Thymus (tissue), 11 donors: ENCODE data around the gene SAMD11. TPM values are rescaled to one million over a fixed set of nuclear protein-coding genes. Genes with fewer than 3 reads are reported as not detected.

Experiments
- DNase-seq, 9 donors: peaks; one replicate each; pipeline ENCODE4 v3.0.0-alpha.2; 2013; ENCODE audit warnings: low spot score in 9 of 9, low read depth in 6 of 9, missing footprints in 1 of 9
- H3K27ac ChIP-seq, 2 donors: one replicate each; pipeline ENCODE4 v1.5.1; 2013; ENCODE audit warnings: control low read depth in 1 of 2, low read depth in 1 of 2, low read length in 1 of 2, mild to moderate bottlenecking in 1 of 2, moderate library complexity in 1 of 2
- H3K27me3 ChIP-seq, 2 donors: one replicate each; pipeline ENCODE4 v1.5.1; 2013; ENCODE audit warnings: low read length in 1 of 2; ENCODE audit not compliant: control insufficient read depth in 2 of 2, insufficient read depth in 1 of 2
- H3K36me3 ChIP-seq, 2 donors: one replicate each; pipeline ENCODE4 v1.5.1; 2013; ENCODE audit warnings: low read length in 1 of 2, mild to moderate bottlenecking in 1 of 2, moderate library complexity in 1 of 2; ENCODE audit not compliant: control insufficient read depth in 2 of 2, insufficient read depth in 2 of 2
- H3K4me1 ChIP-seq, 2 donors: one replicate each; pipeline ENCODE4 v1.5.1; 2013; ENCODE audit warnings: low read length in 2 of 2; ENCODE audit not compliant: control insufficient read depth in 2 of 2, insufficient read depth in 2 of 2
- H3K4me3 ChIP-seq, 2 donors: one replicate each; pipeline ENCODE4 v1.5.1; 2013; ENCODE audit warnings: low read length in 2 of 2, control low read depth in 1 of 2, mild to moderate bottlenecking in 1 of 2
- H3K9me3 ChIP-seq, 2 donors: one replicate each; pipeline ENCODE4 v1.5.1; 2013; ENCODE audit warnings: low read length in 1 of 2, mild to moderate bottlenecking in 1 of 2; ENCODE audit not compliant: control insufficient read depth in 2 of 2, insufficient read depth in 1 of 2
- WGBS: extraction: QIAGEN DNeasy Blood & Tissue Kit; methylation state at CpG from one replicate; pipeline ENCODE4 v1.1.7; 2013; 5-methylcytosine and 5-hydroxymethylcytosine counted together
- polyA plus RNA-seq: library from polyadenylated mRNA; stranded (reverse); fragments of 200-250 nt; gene quantifications from one replicate; pipeline ENCODE4 v1.2.3, GENCODE V29; 2013
- total RNA-seq: library from RNA; stranded (reverse); fragments of 120-200 nt; gene quantifications from one replicate; pipeline ENCODE4 v1.2.4, GENCODE V29; 2013
- donor health status: healthy.

Gene SAMD11
- total and polyA plus RNA-seq, 2 donors = 0.38 to 1.7 TPM

- Histone ChIP-seq H3K4me1 (no peaks in the 10 kb centered on the region), H3K9me3 (peaks cover 1 to 6% of the 10 kb centered on the region in 2 donors), H3K36me3 (no peaks in the 10 kb centered on the region), H3K27me3 (peaks cover 57 to 90% of the 10 kb centered on the region in 2 donors), H3K4me3 (no peak overlapping the region), H3K27ac (no peak overlapping the region)
- 21% methylated on average over 37 of the region's 37 CpGs for WGBS
- no peak for DNase-seq
These were observed 11.4 kb downstream of the SAMD11 start for GRCh38 chr1:934991-935750.

DNA sequence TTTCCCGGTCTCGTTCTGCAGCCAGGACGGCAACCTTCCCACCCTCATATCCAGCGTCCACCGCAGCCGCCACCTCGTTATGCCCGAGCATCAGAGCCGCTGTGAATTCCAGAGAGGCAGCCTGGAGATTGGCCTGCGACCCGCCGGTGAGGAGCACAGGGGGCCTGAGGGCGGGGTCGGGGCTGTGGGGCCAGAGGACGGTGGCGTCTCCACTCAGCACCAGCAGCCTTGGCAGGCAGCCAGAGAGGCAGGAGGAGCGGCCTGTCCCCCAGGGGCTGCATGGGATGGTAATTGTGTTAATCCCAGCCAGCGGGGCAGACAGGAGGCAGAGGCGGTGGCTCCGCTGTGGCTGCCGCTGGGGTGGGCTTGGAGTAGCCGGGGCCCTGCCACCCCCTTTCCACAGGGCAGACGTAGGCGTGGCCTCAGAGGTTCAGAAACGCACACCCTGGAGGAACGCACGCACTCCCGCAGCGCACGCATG, 12.1 kb downstream of the SAMD11 start:
- peaks cover 2 to 4% of the 10 kb centered on the region in 2 donors for H3K4me1 ChIP-seq
- H3K9me3 ChIP-seq = peaks cover 1 to 6% of the 10 kb centered on the region in 2 donors
- H3K27me3 ChIP-seq = peaks cover 63 to 90% of the 10 kb centered on the region in 2 donors
- H3K27ac ChIP-seq = no peak overlapping the region
- H3K4me3 ChIP-seq = no peak overlapping the region
- DNase-seq = no peak
- WGBS = 34% methylated on average over 30 of the region's 30 CpGs
- H3K36me3 ChIP-seq = no peaks in the 10 kb centered on the region

DNA sequence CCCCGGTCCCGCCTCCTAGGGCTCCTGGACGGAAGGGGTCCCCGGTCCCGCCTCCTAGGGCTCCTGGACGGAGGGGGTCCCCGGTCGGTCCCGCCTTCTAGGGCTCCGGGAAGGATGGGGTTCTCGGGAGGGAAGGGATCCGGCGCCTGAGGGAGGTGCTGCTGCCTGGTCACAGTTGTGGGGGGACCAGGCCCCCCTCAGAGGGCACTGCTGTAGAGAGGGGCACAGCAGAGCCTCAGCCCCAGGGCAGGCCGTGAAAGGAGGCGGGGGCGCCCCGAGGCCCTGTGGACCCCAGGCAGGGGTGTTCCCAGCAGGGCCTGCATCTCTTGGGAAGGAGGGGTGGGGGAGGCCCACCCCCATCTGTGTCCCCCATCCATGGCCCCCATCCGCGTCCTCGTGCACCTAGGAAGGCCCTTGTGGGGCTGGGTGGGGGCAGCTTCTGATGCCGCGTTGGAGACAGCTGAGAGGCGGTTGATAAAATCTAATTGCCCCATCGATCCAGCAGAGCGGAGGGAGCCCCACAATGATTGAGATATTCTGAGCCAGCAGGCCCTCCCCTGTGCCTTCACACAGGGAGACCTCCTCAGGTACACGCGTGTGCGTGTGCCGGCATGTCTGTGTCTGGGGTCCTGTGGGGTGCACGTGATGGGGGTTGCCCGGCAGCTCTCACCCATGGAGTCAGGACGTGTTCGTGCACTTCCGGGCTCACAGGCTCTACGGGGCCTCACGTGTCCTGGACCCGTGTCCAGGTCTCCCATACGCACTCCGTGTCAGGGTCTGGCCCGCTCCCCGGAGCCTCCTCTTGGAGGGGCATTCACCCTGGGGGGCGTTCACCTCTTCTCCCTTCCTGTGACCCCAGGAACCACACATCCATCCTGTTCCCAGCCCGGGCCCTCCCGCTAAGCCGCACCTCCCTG, 12.9 kb downstream of the SAMD11 start:
- Histone ChIP-seq H3K36me3 (no peaks in the 10 kb centered on the region), H3K4me3 (no peak overlapping the region), H3K4me1 (peaks cover 2 to 10% of the 10 kb centered on the region in 2 donors), H3K27ac (no peak overlapping the region), H3K27me3 (peaks cover 71 to 91% of the 10 kb centered on the region in 2 donors), H3K9me3 (peaks cover 1 to 6% of the 10 kb centered on the region in 2 donors)
- no peak for DNase-seq
- 93% methylated on average over 45 of the region's 45 CpGs for WGBS

DNA sequence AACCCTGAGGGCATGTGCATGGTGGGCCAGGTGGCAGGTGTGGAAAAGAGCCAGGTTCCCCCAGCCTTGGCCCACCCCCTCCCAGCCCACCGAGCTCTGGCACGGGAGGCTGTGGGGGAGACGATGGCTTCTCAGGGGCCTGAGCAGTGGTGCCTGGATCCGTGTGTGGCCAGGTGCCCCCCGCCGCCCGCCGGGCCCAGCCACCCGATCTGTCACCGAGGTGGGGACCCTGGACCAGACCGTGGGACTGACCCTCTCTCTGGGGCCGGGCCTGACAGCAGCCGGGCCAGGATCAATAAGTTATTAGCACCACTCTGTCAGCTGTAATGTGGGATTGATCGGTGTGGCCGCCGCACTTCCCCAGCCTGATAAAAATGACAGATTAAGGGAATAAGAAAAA, 13.8 kb downstream of the SAMD11 start:
- Histone ChIP-seq H3K4me3 (no peak overlapping the region), H3K36me3 (no peaks in the 10 kb centered on the region), H3K9me3 (peaks cover 1 to 6% of the 10 kb centered on the region in 2 donors), H3K27ac (no peak overlapping the region), H3K4me1 (peaks cover 2 to 10% of the 10 kb centered on the region in 2 donors), H3K27me3 (peaks cover 73 to 88% of the 10 kb centered on the region in 2 donors)
- no peak for DNase-seq
- WGBS = 95% methylated on average over 16 of the region's 16 CpGs

GRCh38 chr1:938088-938683, 14.5 kb downstream of the SAMD11 start:
- DNase-seq = no peak
- Histone ChIP-seq H3K4me3 (no peak overlapping the region), H3K4me1 (peaks cover 2 to 13% of the 10 kb centered on the region in 2 donors), H3K27me3 (peaks cover 79 to 88% of the 10 kb centered on the region in 2 donors), H3K9me3 (peaks cover 1 to 6% of the 10 kb centered on the region in 2 donors), H3K27ac (no peak overlapping the region), H3K36me3 (no peaks in the 10 kb centered on the region)
- 83% methylated on average over 15 of the region's 15 CpGs for WGBS

- H3K27me3 ChIP-seq = peaks cover 81 to 88% of the 10 kb centered on the region in 2 donors
- no peak overlapping the region for H3K27ac ChIP-seq
- H3K4me3 ChIP-seq = no peak overlapping the region
- DNase-seq = no peak
- 90% methylated on average over 30 of the region's 30 CpGs for WGBS
- peaks cover 0 to 4% of the 10 kb centered on the region in 2 donors for H3K36me3 ChIP-seq
- H3K4me1 ChIP-seq = peaks cover 2 to 13% of the 10 kb centered on the region in 2 donors
- H3K9me3 ChIP-seq = peaks cover 1 to 6% of the 10 kb centered on the region in 2 donors
These were observed 15.2 kb downstream of the SAMD11 start for GRCh38 chr1:938711-939489.

DNA sequence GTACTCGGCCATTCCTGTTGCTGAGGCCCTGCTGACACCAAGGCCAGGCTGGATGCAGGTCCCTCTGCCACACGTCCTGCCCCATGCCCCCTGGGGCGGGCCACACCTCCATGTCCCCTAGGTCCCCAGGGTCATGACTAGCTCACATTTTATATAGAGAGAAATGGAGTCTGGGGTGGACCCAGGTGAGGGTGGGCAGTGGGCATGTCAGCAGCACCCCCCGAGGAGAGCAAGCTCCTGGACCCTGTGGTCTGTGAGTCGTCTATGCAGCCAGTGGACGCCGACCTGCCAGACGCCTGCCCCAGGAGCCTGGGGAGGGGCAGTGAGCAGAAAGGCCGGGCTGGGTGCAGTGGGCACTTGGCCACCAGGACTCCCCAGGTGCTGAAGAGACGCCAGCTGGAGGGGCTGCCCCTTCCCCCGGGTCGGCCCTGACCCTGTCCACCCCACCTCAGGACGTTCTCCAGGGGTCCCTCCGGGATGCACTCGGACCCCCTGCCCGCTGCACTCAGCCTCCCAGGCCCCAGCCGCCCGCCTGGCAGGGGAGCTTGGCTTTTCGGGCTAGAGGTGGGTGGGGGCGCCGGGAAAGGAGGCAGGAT, 15.9 kb downstream of the SAMD11 start:
- H3K4me1 ChIP-seq = peaks cover 2 to 13% of the 10 kb centered on the region in 2 donors
- no peak overlapping the region for H3K27ac ChIP-seq
- no peak overlapping the region for H3K4me3 ChIP-seq
- no peak for DNase-seq
- WGBS = 39% methylated on average over 21 of the region's 21 CpGs
- peaks cover 0 to 11% of the 10 kb centered on the region in 2 donors for H3K36me3 ChIP-seq
- H3K27me3 ChIP-seq = peaks cover 85 to 92% of the 10 kb centered on the region in 2 donors
- H3K9me3 ChIP-seq = peaks cover 1 to 6% of the 10 kb centered on the region in 2 donors
